PC-9 (cell line): ENCODE results near the gene CRYBB2. TPM values are rescaled to one million over a fixed set of nuclear protein-coding genes. Genes with fewer than 3 reads are reported as not detected.

Experiments
- BruUV-seq: library from RNA; stranded (reverse); fragments of 400-500 nt; replicated peaks from 2 replicates; lab custom pipeline; 2021; lab: Mats Ljungman, UMichigan
- CTCF ChIA-PET: fragments of 300-600 bp; sonication (Branson Sonifier 250); formaldehyde crosslinking; loops from one replicate; lab custom pipeline; 2022; ENCODE audit warnings: antibody characterized with exemption; lab: Charles Lee
- POLR2A ChIA-PET: fragments of 300-600 bp; sonication (Branson Sonifier 250); formaldehyde crosslinking; loops from one replicate; lab custom pipeline; 2022; ENCODE audit warnings: antibody characterized with exemption; ENCODE audit not compliant: unreplicated experiment; lab: Charles Lee
- DNase-seq, 2 experiments: peaks; one replicate each; pipeline versions ENCODE4 v3.0.0 to v3.0.0-alpha.2; 2015 to 2022; ENCODE audit warnings: mixed read lengths in 1 of 2
- H2AFZ ChIP-seq: fragments of 200-600 bp; sonication (generic); 2 replicates; pipeline ENCODE4 v1.8.1; 2017; ENCODE audit warnings: antibody characterized with exemption
- H3F3A ChIP-seq: fragments of 200-600 bp; sonication (generic); 2 replicates; pipeline ENCODE4 v1.8.1; 2017; ENCODE audit warnings: antibody characterized with exemption, mild to moderate bottlenecking, low read depth; ENCODE audit not compliant: insufficient read depth
- H3K27ac ChIP-seq: fragments of 200-600 bp; sonication (generic); 2 replicates; pipeline ENCODE4 v1.6.1; 2016; ENCODE audit warnings: mixed run types
- H3K27me3 ChIP-seq: fragments of 200-600 bp; sonication (generic); 2 replicates; pipeline ENCODE4 v1.6.1; 2016; ENCODE audit warnings: low read depth, mixed run types; ENCODE audit not compliant: insufficient read depth
- H3K36me3 ChIP-seq: fragments of 200-600 bp; sonication (generic); 2 replicates; pipeline ENCODE4 v1.6.1; 2016; ENCODE audit warnings: low read depth, mixed run types
- H3K4me1 ChIP-seq: fragments of 200-600 bp; sonication (generic); replicated peaks from 2 replicates; pipeline ENCODE4 v1.6.1; 2016; ENCODE audit warnings: mixed run types; ENCODE audit not compliant: insufficient read depth
- H3K4me2 ChIP-seq: fragments of 200-600 bp; sonication (generic); 2 replicates; pipeline ENCODE4 v1.6.1; 2017; ENCODE audit warnings: mixed run types
- H3K4me3 ChIP-seq: fragments of 200-600 bp; sonication (generic); 2 replicates; pipeline ENCODE4 v1.6.1; 2016; ENCODE audit warnings: mixed run types
- H3K79me2 ChIP-seq: fragments of 200-600 bp; sonication (generic); 2 replicates; pipeline ENCODE4 v1.6.1; 2017; ENCODE audit warnings: low read depth, mixed run types
- H3K9me2 ChIP-seq: fragments of 200-600 bp; sonication (generic); 2 replicates; pipeline ENCODE4 v1.8.1; 2017; ENCODE audit warnings: mild to moderate bottlenecking; ENCODE audit not compliant: insufficient read depth
- H3K9me3 ChIP-seq: fragments of 200-600 bp; sonication (generic); 2 replicates; pipeline ENCODE4 v1.8.1; 2016; ENCODE audit warnings: low read depth; ENCODE audit not compliant: insufficient read depth
- H4K20me1 ChIP-seq: fragments of 200-600 bp; sonication (generic); 2 replicates; pipeline ENCODE4 v1.8.1; 2017; ENCODE audit not compliant: insufficient read depth
- EZH2 ChIP-seq: fragments of 200-600 bp; sonication (generic); IDR thresholded peaks from 2 replicates; pipeline ENCODE4 v1.8.0; 2017; ENCODE audit warnings: antibody characterized with exemption, low read depth
- intact Hi-C: fragments of 100-400 bp; cut with micrococcal nuclease; formaldehyde crosslinking; loops from one replicate; pipeline ENCODE4 v1.10.0; 2022; ENCODE audit not compliant: unreplicated experiment
- total RNA-seq: library from RNA; stranded (reverse); gene quantifications from 2 replicates; pipeline ENCODE4 v1.2.3, GENCODE V29; 2021
- TF ChIP-seq, protein P1 (sequence below): fragments of 200-600 bp; sonication (generic); conservative IDR thresholded peaks from 2 replicates; pipeline ENCODE4 v1.6.1; 2017; ENCODE audit warnings: mixed run types, antibody characterized with exemption, mild to moderate bottlenecking, moderate library complexity

Gene CRYBB2
- total RNA-seq, 1 experiment from 2014 or later, result 1.0 TPM

DNA sequence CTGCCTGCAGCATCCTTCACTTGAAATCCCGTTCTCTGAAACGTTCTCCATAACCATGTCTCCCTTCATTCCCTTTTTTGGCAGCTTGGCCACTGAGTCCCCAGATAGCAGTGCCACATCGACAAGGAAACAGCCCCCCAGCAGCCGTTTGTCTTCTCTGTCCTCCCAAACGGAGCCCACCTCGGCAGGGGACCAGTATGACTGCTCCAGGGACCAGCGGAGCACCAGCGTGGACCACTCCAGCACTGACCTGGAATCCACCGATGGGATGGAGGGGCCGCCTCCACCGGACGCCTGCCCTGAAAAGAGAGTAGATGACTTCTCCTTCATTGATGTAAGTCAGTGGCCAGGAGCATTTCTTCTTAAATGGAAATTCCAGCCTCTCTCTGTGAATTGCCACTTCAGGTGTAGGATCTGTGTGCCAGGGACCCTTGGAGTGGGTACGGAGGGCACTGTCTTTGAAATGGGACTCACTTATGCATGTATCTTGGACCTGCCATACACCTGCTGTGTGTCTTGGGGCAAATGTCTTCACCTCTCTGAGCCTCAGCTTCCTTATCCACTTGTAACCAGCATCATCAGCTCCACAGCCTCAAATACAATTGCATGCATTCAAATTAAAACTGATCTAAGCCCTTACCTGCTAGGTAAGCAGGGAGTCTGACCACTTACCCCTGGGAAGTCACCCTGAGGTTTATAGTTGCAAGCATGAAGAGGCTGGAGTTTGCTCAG lies 45.1 kb upstream of the CRYBB2 start:
- no peak for DNase-seq
- no peaks in the 10 kb centered on the region for H4K20me1 ChIP-seq
- peaks cover 3% of the 10 kb centered on the region; the same call in 1 of the 2 replicates for H3K4me1 ChIP-seq
- H3K9me3 ChIP-seq, result no peaks in the 10 kb centered on the region
- H3K4me2 ChIP-seq, result no peak overlapping the region
- H3K27me3 ChIP-seq, result no peaks in the 10 kb centered on the region
- POLR2A ChIA-PET, result no interaction called here
- intact Hi-C loops, result loop anchor here (5.0 kb wide), 1 partner anchor 237 kb away; no protein-coding TSS in a partner anchor
- BruUV-seq, result no TSS peak
- H3K36me3 ChIP-seq, result no peaks in the 10 kb centered on the region
- H3F3A ChIP-seq, result no peaks in the 10 kb centered on the region
- no peaks in the 10 kb centered on the region for H3K79me2 ChIP-seq
- no peak overlapping the region for H3K27ac ChIP-seq
- TF ChIP-seq EZH2, result no peak
- TF ChIP-seq, protein P1, sequence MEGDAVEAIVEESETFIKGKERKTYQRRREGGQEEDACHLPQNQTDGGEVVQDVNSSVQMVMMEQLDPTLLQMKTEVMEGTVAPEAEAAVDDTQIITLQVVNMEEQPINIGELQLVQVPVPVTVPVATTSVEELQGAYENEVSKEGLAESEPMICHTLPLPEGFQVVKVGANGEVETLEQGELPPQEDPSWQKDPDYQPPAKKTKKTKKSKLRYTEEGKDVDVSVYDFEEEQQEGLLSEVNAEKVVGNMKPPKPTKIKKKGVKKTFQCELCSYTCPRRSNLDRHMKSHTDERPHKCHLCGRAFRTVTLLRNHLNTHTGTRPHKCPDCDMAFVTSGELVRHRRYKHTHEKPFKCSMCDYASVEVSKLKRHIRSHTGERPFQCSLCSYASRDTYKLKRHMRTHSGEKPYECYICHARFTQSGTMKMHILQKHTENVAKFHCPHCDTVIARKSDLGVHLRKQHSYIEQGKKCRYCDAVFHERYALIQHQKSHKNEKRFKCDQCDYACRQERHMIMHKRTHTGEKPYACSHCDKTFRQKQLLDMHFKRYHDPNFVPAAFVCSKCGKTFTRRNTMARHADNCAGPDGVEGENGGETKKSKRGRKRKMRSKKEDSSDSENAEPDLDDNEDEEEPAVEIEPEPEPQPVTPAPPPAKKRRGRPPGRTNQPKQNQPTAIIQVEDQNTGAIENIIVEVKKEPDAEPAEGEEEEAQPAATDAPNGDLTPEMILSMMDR, result no peak
- no peak overlapping the region for H2AFZ ChIP-seq
- CTCF ChIA-PET, result no interaction called here
- no peaks in the 10 kb centered on the region for H3K9me2 ChIP-seq
- H3K4me3 ChIP-seq, result no peak overlapping the region

DNA sequence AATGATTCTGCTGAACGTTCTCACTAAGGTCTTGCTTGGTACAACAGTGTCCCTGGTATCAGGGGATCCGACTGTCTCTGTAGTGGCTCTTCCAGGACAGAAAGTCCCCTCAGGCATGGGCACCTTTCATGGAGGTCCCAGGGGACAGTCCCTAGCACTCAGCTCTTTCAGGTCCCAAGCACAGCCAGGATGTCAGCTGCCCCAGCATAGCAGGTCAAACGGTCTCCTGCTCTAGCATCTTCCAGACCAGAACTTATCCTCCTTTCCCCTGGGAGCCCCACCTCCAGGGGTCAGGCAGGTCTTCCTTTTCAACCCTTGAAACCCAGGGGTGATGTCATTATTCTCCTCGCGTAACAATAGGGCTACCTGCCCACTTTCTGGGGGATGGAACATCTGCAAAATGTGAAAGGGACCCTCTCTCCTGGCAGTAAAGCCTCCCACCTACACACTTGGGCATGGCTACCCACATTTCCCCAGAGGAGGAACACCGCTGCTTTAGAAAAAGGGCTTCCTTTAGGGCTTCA lies 44.5 kb upstream of the CRYBB2 start:
- no peaks in the 10 kb centered on the region for H3F3A ChIP-seq
- no peak for TF ChIP-seq EZH2
- TF ChIP-seq, protein P1, result no peak
- H3K79me2 ChIP-seq, result no peaks in the 10 kb centered on the region
- H3K9me2 ChIP-seq, result no peaks in the 10 kb centered on the region
- intact Hi-C loops, result loop anchor here (5.0 kb wide), 1 partner anchor 238 kb away; no protein-coding TSS in a partner anchor
- ChIA-PET POLR2A (no interaction called here), CTCF (no interaction called here)
- H2AFZ ChIP-seq, result no peak overlapping the region
- H3K36me3 ChIP-seq, result no peaks in the 10 kb centered on the region
- H3K4me2 ChIP-seq, result no peak overlapping the region
- H3K4me1 ChIP-seq, result no peaks in the 10 kb centered on the region
- BruUV-seq, result no TSS peak
- no peak for DNase-seq
- H3K27ac ChIP-seq, result no peak overlapping the region
- H4K20me1 ChIP-seq, result no peaks in the 10 kb centered on the region
- no peak overlapping the region for H3K4me3 ChIP-seq
- H3K27me3 ChIP-seq, result no peaks in the 10 kb centered on the region
- H3K9me3 ChIP-seq, result no peaks in the 10 kb centered on the region

DNA sequence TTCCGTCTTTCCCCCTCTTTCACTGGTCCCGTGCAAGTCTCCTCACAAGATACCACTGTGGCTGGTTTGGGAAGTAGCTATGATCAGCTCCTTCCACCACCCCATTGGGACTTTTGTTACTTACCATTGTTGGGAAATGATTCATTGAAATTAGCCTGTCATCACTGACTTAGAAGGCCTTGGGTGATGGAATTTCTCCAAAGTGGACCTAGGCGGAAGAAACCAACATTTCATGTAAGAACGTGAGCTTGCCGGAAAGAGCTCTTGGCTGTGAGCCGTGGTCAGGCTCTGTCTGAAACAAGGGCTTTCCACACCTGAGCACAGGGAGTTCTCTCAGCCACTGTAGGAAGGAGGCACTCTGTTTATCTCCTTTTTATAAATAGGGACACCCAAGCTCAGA lies 43.3 kb upstream of the CRYBB2 start:
- no peaks in the 10 kb centered on the region for H4K20me1 ChIP-seq
- TF ChIP-seq, protein P1, result no peak
- no peak for TF ChIP-seq EZH2
- no peaks in the 10 kb centered on the region for H3K27me3 ChIP-seq
- no TSS peak for BruUV-seq
- H3K79me2 ChIP-seq, result no peaks in the 10 kb centered on the region
- no peaks in the 10 kb centered on the region for H3K9me3 ChIP-seq
- H3K4me3 ChIP-seq, result no peak overlapping the region
- no peaks in the 10 kb centered on the region for H3K36me3 ChIP-seq
- H3F3A ChIP-seq, result no peaks in the 10 kb centered on the region
- CTCF ChIA-PET, result no interaction called here
- no peaks in the 10 kb centered on the region for H3K4me1 ChIP-seq
- no peak for DNase-seq
- intact Hi-C loops, result no loop called here
- POLR2A ChIA-PET, result interaction anchor here (0.7 kb wide), 1 partner anchor 517 kb away, joined by 3 read pairs; no protein-coding TSS in a partner anchor
- H3K9me2 ChIP-seq, result no peaks in the 10 kb centered on the region
- no peak overlapping the region for H2AFZ ChIP-seq
- no peak overlapping the region for H3K27ac ChIP-seq
- no peak overlapping the region for H3K4me2 ChIP-seq
